DOHH2 (cell line): ENCODE data around the gene TMPRSS7.

Source experiments
- H3F3A ChIP-seq: fragments of 200-600 bp; sonication (generic), shearing (Covaris generic); 2 replicates; pipeline ENCODE4 v1.6.0; 2016; ENCODE audit warnings: antibody characterized with exemption, mild to moderate bottlenecking; ENCODE audit not compliant: control insufficient read depth, insufficient read depth
- H3K27ac ChIP-seq: fragments of 200-600 bp; sonication (generic); 2 replicates; pipeline ENCODE4 v1.5.1; 2014; ENCODE audit warnings: low read depth, mild to moderate bottlenecking, low read length, moderate library complexity
- H3K27me3 ChIP-seq: fragments of 200-600 bp; sonication (generic); 2 replicates; pipeline ENCODE4 v1.6.1; 2014; ENCODE audit warnings: mild to moderate bottlenecking, low read length, mixed read lengths; ENCODE audit not compliant: control insufficient read depth
- H3K36me3 ChIP-seq: fragments of 200-600 bp; sonication (generic); 2 replicates; pipeline ENCODE4 v1.6.1; 2014; ENCODE audit warnings: mild to moderate bottlenecking, low read length, moderate library complexity, mixed read lengths; ENCODE audit not compliant: control insufficient read depth
- H3K4me1 ChIP-seq: fragments of 200-600 bp; sonication (generic); 2 replicates; pipeline ENCODE4 v1.6.1; 2014; ENCODE audit warnings: mild to moderate bottlenecking, low read length, mixed read lengths; ENCODE audit not compliant: control insufficient read depth
- H3K4me2 ChIP-seq: fragments of 200-600 bp; sonication (generic); 2 replicates; pipeline ENCODE4 v1.6.0; 2014; ENCODE audit warnings: mild to moderate bottlenecking, low read length, moderate library complexity
- H3K4me3 ChIP-seq: fragments of 200-600 bp; sonication (generic); 2 replicates; pipeline ENCODE4 v1.5.1; 2014; ENCODE audit warnings: mild to moderate bottlenecking, low read length, mixed read lengths
- H3K79me2 ChIP-seq: fragments of 200-600 bp; sonication (generic); 2 replicates; pipeline ENCODE4 v1.6.1; 2014; ENCODE audit warnings: mild to moderate bottlenecking, low read length, mixed read lengths; ENCODE audit not compliant: control insufficient read depth
- H3K9me2 ChIP-seq: fragments of 200-600 bp; sonication (generic); replicated peaks from 2 replicates; pipeline ENCODE4 v1.6.1; 2014; ENCODE audit warnings: mild to moderate bottlenecking, low read length, mixed read lengths; ENCODE audit not compliant: control insufficient read depth
- H3K9me3 ChIP-seq: fragments of 200-600 bp; sonication (generic); 2 replicates; pipeline ENCODE4 v1.6.1; 2014; ENCODE audit warnings: antibody characterized with exemption, low read length, mixed read lengths; ENCODE audit not compliant: control insufficient read depth, insufficient read depth
- H4K20me1 ChIP-seq: fragments of 200-600 bp; sonication (generic); 2 replicates; pipeline ENCODE4 v1.6.0; 2014; ENCODE audit warnings: low read depth, mild to moderate bottlenecking, antibody characterized with exemption, low read length, moderate library complexity; ENCODE audit not compliant: control insufficient read depth, insufficient read depth
- CTCF ChIP-seq: fragments of 200-600 bp; sonication (generic); IDR thresholded peaks from one replicate; pipeline ENCODE4 v1.5.1; 2014; ENCODE audit warnings: antibody characterized with exemption, mild to moderate bottlenecking, low read depth, low read length; ENCODE audit not compliant: poor library complexity, severe bottlenecking
- EZH2phosphoT487 ChIP-seq: fragments of 200-600 bp; sonication (generic); IDR thresholded peaks from 2 replicates; pipeline ENCODE4 v1.6.1; 2017; ENCODE audit warnings: borderline replicate concordance, mild to moderate bottlenecking, antibody characterized with exemption, low read length, moderate library complexity, mixed read lengths

The TMPRSS7 gene

DNA sequence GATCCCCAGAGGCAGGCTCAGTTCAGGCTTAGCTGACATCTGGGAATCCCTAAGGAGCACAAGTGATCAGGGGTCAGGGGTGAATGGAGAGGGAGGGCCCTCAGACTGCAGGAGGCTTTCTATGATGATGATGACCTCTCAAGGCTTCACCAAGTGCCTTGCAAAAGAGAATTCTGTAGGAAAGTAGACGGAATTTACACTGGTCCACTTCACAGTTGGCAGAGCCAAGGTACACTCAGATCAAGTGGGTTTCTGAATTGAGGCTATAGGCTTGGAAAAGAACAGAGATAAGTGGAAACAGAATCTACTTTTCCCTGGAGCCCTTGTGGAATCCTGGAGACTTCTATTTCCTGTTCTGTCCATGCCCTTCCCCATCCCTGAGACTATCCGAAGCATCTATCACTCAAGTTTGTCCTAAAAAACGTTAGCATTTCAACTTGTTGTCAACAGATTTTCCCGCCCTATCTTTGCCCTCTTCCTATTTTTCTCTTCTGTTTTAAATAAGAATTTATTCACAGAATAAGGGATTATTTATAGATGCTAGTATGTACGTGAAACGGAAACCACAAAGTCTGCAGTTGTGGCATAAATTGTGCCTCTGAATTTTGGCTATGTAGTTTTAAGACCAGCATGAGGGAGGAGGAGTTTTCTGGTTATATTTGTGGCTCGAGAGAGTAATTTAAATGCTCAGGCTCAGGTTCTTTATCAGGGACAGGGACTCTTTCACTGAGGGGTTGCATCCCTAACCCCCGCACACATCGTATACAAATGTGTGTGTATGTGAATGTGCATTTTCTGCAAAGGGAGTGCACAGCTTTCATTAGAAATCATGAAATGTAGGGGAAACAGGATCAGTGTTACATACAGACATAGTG is 85.7 kb downstream of the TMPRSS7 start:
- Histone ChIP-seq H4K20me1 (no peaks in the 10 kb centered on the region), H3K4me3 (peak overlapping the region; percentile 65), H3K9me3 (no peaks in the 10 kb centered on the region), H3K27me3 (no peaks in the 10 kb centered on the region), H3K4me1 (peaks cover 100% of the 10 kb centered on the region), H3K36me3 (peaks cover 73% of the 10 kb centered on the region), H3K27ac (peak overlapping the region; percentile 99), H3F3A (peaks cover 91% of the 10 kb centered on the region), H3K79me2 (peaks cover 30% of the 10 kb centered on the region), H3K9me2 (no peaks in the 10 kb centered on the region), H3K4me2 (peak overlapping the region; percentile 82)
- TF ChIP-seq EZH2phosphoT487, result no peak
- no peak for TF ChIP-seq CTCF

- no peak for TF ChIP-seq CTCF
- TF ChIP-seq EZH2phosphoT487, result no peak
- no peaks in the 10 kb centered on the region for H3K9me3 ChIP-seq
- peaks cover 38% of the 10 kb centered on the region for H3K79me2 ChIP-seq
- peak overlapping the region; percentile 78 for H3K4me2 ChIP-seq
- H3F3A ChIP-seq, result peaks cover 93% of the 10 kb centered on the region
- no peaks in the 10 kb centered on the region for H3K27me3 ChIP-seq
- H4K20me1 ChIP-seq, result no peaks in the 10 kb centered on the region
- peaks cover 80% of the 10 kb centered on the region for H3K36me3 ChIP-seq
- peak overlapping the region; percentile 99 for H3K27ac ChIP-seq
- H3K4me3 ChIP-seq, result peak overlapping the region; percentile 54
- no peaks in the 10 kb centered on the region for H3K9me2 ChIP-seq
- H3K4me1 ChIP-seq, result peaks cover 100% of the 10 kb centered on the region
Observed at GRCh38 chr3:112121577-112122547, 87.3 kb downstream of the TMPRSS7 start.

GRCh38 chr3:112122870-112123269 is 88.3 kb downstream of the TMPRSS7 start:
- Histone ChIP-seq H3K4me2 (peak overlapping the region; percentile 78), H3K27ac (peak overlapping the region; percentile 99), H3K27me3 (no peaks in the 10 kb centered on the region), H3K4me1 (peaks cover 100% of the 10 kb centered on the region), H3K79me2 (peaks cover 48% of the 10 kb centered on the region), H4K20me1 (no peaks in the 10 kb centered on the region), H3K4me3 (peak overlapping the region; percentile 51), H3K9me3 (no peaks in the 10 kb centered on the region), H3K36me3 (peaks cover 83% of the 10 kb centered on the region), H3K9me2 (no peaks in the 10 kb centered on the region), H3F3A (peaks cover 93% of the 10 kb centered on the region)
- TF ChIP-seq CTCF (no peak), EZH2phosphoT487 (no peak)
